HL-60 (cell line): ENCODE data around the gene LRRC32.

Source experiments
- POLR2AphosphoS5 ChIP-seq: IDR thresholded peaks from 2 replicates; pipeline ENCODE4 v1.6.1; 2012; ENCODE audit warnings: low read depth
- TF ChIP-seq, protein P1 (sequence below): IDR thresholded peaks from 2 replicates; pipeline ENCODE4 v1.6.1; 2012; ENCODE audit warnings: low read depth; ENCODE audit not compliant: insufficient replicate concordance

DNA sequence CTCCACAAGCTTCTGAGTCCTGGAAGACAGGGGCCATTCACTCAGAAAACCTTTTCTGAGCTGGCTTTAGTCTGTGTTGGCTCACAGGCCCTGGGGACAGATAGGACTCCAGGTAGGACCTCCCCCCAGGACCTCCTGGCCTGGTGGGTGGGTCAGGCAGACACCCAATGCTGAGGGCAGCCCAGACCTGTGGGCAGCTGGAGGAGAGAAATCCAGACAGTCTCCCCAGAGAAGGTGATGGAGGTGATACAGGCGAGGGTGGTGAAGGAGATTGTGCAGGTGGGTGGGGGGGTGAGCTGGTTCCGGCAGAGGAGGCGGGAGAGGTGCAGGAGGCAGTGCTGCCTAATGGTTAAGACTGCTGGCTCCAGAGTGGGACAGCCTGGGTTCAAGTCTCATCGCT is 15.6 kb downstream of the LRRC32 start:
- TF ChIP-seq, protein P1, sequence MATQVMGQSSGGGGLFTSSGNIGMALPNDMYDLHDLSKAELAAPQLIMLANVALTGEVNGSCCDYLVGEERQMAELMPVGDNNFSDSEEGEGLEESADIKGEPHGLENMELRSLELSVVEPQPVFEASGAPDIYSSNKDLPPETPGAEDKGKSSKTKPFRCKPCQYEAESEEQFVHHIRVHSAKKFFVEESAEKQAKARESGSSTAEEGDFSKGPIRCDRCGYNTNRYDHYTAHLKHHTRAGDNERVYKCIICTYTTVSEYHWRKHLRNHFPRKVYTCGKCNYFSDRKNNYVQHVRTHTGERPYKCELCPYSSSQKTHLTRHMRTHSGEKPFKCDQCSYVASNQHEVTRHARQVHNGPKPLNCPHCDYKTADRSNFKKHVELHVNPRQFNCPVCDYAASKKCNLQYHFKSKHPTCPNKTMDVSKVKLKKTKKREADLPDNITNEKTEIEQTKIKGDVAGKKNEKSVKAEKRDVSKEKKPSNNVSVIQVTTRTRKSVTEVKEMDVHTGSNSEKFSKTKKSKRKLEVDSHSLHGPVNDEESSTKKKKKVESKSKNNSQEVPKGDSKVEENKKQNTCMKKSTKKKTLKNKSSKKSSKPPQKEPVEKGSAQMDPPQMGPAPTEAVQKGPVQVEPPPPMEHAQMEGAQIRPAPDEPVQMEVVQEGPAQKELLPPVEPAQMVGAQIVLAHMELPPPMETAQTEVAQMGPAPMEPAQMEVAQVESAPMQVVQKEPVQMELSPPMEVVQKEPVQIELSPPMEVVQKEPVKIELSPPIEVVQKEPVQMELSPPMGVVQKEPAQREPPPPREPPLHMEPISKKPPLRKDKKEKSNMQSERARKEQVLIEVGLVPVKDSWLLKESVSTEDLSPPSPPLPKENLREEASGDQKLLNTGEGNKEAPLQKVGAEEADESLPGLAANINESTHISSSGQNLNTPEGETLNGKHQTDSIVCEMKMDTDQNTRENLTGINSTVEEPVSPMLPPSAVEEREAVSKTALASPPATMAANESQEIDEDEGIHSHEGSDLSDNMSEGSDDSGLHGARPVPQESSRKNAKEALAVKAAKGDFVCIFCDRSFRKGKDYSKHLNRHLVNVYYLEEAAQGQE, result no peak
- no peak for TF ChIP-seq POLR2AphosphoS5
